ENCODE data around the gene VPS13D.
"Not testable (repeated sequence)": the region's sequence is repeated elsewhere in the genome, so short reads cannot be mapped to it uniquely, and the experiment has no call there.

VPS13D gene

DNA sequence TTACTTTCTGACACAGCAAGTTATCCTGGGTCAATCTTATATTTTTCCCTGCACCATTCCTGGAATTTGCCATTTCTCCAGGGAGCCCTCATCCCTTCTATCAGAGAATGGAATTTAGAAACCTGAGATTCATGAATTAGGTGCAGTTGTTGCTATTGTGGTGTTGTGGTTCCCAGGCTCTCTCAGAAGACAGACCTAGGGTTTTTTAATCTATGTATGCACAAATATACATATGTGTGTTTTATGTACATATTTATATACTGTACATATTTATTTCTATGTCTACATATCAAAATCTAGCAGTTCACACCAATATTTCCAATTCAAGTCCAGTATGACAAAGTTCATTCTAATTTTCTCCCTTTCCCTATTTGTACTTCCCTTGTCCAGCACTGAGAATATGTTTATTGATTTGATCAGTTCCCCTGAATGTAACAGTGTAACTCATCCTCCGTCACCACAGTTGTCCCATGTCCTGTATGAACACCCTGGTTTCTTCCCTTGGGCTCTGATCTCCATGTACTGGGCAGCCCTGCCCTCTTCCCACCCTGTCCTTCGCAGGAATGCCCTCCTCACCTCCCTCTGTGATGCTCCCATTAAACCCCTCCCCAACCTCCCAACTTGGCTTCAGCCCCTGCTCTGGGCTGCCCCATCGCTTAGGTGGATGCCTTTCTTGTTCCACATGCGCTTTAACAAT lies 145.5 kb downstream of the VPS13D start:
- DNase-seq, result no peak

DNA sequence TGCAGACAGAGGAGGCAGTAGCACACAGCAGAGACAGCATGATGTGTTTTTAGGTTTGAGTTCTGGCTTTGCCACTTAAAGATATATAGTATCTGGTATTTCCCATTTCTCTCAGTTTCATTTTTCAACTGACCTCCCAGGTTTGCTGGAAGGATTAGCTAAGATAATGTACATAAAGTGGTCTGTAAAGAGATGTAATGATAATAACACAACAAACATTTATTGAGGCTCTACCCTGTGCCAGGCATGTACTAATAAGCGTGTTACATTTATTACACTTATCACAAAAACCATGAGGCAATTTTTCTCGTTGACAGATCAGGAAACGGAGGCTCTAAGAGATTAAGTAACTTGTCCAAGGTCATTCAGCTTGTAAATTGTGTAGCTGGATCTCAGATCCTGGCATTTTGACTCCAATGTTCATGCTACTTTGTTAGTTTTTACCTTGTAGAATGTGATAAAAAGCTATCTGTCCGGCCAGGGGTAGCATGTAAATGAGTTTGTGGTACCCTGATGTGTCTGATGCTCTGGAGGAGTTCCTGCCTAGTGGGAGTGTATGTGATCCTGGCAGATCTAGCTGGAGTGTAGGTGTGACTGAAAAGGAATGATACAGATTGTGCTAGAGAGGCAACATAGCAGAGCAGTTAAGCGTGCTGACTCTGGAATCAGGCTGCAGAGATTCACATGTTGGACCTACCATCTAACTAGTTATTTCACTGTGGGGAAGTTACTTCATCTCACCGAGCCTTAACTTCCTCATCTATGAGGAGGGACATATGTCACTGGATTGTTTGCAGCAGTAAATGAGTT lies 146.6 kb downstream of the VPS13D start:
- no peak for DNase-seq

DNA sequence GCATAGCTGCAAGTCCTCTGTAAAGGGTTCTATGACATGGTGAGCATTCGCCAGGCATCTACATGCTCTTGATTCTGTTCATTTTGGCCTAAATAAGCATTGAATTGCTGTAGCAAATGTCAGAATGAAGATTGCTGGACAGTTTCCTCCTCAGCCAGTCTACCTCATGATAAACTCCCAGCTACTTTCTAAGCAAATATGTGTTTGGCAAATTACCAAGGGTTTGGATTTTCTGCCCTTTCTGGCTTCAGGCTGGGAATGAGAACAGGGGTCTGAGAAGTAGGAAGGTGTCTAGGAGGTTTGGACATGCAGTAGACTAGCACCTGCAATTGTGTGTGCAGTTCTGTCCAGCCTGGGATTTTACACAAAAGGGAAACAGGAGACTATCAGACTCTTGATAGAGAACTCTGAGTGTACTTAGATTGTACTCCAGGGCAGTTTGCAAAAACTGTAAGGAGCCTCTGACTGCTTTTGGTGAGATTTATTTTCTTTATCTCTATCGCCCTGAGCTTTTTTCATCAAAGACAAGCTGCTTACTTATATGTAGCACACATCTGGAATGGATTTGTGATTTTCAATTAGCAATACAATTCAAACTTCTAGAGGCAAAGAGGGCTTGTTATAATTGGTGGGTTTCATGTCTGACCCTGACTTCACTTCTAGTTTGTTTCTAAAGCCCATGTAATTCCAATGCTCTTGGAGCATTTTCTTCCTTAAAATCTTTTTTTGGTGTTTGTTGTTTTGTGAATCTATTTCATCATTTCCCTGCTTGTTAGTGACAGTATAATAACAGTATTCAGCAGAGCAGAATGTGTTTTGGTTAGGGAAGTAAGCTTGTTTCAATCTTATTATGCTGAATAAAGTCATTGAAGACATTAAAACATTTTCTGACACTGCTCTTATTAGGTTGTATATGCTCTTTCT lies 150.8 kb downstream of the VPS13D start:
- no peak for DNase-seq

DNA sequence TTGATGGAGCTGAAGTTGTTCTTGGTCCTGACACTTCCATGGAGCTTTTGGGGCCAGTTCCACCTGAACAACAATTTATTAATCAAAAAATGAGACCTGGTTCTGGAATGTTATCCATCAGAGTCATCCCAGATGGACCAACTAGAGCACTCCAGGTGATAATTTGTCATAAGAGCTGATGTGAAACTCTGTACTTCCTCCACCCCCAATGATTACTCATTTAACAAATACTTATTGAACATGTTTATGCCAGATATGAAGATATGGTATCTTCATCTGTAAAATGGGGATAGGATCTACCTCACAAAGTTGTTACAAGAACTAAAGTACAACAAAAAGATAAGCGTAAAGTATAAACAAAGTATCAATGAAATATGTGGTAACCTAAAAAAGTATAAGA lies 153.2 kb downstream of the VPS13D start:
- DNase-seq, result no peak

DNA sequence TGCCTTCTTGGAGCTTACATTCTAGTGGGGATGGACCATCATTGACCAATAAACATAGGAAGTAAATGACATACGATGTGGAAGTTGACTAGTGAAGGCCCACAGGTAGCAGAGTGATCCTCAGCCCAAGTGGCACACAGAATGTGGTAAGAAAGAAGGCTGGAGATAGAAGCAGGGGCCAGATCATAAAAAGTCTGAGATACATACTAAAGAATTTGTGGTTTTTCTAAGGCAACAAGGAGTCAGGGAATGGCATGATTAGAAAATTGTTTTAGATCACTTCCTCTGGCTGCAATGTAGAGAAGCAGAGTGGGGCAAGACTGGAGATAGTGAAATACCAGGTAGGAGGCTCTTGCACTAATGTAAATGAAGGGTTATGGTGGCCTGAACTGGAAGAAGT lies 154.0 kb downstream of the VPS13D start:
- no peak for DNase-seq

DNA sequence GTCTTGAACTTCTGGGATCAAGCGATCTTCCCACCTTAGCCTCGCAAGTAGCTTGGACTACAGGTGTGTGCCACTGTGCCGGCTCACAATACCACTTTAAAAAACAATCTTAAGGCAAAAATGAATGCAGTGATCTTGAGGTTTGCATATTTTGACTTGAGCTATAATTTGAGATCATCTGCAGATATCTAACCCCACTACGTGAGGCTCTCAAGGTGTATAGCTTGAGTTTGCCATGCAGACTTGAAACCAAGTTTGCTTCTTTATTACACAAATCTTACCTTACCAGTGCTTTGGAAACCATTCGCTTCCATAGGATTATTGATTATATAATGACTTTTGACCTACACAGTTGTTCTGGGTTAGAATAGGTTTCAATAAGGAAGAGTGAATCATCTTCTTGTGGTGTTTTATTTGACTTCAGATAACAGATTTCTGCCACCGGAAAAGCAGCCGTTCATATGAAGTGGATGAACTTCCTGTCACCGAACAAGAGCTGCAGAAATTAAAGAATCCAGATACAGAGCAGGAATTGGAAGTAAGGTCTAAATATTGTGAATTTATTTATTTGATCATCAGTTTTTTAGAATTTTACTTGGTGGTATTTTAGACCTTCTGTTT lies 155.1 kb downstream of the VPS13D start:
- DNase-seq, result no peak

DNA sequence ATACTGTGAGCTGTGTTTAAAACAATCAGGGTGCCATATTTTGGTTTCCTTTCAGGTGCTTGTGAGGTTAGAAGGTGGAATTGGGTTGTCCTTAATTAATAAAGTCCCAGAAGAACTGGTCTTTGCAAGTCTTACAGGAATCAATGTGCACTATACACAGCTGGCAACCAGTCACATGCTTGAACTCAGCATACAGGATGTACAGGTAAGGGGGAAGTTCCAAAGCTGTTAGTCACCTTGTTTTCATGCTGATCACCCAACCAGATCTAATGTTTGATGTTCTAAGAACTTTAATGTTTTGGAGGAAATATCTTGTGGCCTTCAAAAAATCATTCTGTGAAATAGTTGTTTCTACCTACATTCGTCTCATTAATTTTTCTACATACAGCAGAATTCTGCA lies 156.3 kb downstream of the VPS13D start:
- DNase-seq, result no peak

DNA sequence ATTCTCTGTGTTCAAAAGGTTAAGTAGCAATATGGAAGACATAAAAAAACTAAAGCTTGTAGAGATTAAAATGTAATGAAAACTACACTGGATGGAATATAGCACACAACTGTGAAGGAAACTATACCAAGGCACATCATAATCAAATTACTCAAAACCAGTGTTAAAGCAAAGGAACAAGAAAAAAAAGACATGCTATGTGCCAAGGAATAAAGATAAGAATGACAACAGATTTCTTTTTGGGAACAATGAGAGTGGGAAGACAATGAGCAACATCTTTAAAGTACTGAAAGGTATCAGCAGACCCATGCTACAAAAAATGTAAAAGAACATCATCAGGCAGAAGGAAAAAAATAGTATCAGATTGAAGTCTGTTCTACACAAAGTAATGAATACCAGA lies 157.8 kb downstream of the VPS13D start:
- DNase-seq, result no peak

DNA sequence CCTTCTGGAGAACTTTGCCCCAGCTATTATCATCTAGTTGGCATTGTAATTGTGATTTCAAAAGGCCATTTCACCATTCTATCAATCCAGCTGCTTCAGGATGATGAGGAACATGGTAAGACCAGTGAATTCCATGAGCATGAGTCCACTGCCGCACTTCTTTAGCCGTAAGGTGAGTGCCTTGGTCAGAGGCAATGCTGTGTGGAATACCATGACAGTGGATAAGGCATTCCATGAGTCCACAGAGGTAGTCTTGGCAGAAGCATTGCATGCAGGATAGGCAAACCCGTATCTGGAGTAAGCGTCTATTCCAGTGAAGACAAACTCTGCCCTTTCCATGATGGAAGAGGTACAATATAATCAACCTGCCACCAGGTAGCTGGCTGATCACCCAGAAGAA lies 160.5 kb downstream of the VPS13D start:
- DNase-seq, result not testable (repeated sequence)

DNA sequence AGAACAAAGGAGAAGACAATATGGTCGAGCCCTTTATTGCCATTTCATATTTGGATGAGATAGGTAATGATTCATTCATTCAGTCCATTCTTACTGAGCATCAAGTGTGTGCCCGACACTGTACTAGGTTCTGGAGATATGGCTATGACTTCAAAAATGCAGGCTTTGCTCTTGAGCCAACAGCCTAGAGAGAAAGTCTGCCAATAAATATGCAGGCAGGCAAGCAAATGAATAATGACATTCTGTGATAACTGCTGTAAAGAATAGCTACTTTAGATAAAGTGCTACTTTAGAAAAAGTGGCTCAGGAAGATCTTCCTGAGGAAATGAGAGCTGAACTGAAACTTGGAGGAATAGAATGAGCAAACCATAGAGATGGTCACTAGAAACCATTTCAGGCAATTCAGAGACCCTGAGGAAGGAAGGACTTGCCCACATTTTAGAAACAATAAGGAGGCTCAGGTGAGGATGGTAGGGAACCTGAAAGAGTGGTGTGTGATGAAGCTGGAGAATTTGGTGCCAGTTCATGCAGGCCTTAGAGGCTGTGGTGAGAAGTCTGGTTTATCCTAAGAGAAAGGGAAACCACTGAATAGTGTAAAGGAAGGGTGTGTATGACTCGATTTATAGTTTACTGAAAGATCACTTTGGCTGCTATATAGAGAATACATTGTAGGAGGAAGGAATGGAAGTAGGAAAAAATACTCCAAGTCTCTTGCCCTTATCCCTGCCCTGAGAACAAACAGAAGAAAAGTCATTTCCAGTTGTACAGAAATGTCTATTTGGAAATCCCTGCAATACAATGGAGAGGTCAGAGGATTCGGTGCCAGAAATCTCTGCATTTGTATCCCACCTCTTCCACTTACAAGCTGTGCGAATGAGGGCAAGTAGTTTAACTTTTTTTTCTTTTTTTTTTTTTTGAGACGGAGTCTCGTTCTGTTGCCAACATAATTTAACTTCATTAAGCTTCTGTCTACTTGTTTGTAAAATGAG lies 167.9 kb downstream of the VPS13D start:
- no peak for DNase-seq

DNA sequence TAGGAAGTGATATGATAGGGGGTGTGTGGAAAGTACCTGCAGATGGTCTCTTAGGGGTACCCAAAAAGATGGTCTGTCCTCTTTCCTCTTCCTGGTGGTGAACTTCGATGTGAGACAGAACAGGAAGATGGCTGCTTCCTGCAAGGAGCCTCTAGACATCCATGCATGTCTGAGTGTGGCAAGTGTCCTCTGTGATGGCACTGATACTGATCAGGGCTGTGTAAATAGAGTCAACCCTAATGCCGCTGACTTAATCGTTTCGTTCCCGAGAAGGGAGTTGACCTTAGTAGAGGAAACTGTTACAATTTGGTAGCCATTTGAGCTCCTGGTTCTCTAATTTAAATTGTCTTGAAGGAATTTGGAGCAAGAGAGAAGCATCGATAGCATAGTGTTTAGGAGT lies 168.6 kb downstream of the VPS13D start:
- no peak for DNase-seq

DNA sequence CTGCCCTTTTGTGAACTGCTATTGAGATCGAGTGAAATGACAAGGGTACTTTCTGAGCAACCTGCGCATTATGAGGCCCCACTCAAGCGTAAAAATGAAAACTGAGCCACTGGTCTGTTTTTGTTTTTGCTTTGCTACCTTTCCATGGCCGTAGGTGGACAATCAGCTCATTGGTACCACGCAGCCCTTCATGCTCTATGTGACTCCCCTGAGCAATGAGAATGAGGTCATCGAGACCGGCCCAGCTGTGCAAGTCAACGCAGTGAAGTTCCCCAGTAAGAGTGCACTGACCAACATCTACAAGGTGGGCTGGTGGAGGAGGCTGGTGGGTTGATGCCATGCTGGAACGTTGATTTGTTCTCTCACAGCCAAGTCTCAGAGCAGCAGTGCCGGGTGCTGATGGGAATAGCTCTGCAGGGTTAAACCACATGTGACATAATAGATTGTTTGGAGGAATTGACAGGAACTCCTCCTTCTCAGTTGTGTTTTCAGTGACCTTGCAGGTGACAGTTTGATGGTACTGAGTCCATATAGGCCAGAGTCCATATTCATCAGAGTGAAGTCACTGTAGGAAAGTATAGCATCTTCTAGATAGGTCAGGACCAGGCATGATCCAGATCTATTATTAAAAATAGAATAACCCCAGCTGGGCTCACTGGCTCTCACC lies 170.3 kb downstream of the VPS13D start:
- DNase-seq, result no peak

DNA sequence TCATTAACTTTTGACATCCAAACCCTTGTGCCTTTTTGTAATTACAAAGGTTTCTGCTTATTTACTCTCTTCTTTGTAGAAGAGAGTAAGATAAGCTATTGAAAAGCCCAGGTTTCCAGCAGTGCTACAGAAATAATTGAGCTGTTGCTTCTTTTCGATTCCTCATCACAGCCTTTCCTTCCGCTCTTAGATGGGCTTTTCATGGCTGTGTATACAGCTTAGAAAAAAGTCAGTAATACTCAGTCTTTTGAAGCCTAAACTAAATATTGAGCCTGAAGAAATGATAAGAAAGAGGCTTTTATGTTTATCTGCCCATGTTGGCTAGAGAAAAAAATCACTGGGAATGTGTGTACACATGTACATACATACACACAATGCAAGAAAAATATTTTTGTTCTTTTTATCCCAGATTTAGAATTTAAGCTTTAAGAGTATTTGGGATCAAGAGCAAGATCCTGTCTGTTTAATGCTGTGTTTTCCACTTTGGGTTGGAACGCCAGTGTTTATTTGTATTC lies 172.4 kb downstream of the VPS13D start:
- no peak for DNase-seq

DNA sequence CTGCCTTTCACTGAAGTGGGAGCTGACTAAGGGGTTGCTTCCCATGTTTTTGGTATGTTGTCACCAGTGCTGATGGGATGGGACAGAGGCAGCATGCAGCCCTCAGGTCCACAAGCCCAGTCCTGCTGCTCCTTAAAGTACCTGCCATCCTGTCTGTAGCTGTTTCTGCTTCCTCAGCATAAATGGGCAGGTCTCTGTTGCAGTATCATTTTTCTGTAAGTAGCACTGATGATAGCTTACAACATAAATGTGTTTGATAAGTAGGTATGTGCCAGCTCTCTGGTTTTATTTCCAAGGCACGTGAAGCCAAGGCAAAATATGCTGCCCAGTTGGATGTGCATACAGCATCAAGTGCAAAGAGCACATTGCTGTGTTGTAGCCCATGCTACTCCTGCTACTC lies 173.0 kb downstream of the VPS13D start:
- no peak for DNase-seq

DNA sequence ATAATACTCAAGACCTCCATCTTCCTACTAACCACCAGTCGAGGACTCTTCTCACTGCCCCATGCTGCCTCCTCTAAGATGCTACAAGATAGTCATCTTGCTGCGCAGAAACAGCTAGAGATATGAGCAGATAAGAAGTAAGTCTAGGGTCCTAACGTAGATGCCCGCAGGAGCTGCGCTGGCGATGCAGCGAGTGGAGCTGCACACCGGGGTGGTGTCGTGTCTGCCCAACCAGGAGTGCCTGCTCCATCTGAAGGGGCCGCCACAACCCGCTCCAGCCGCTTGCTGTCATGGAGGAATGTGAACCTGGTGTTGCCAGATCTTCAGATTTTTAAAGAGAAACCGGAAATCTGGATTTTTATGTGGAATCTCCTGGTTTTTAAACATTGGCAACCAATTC lies 175.1 kb downstream of the VPS13D start:
- no peak for DNase-seq

DNA sequence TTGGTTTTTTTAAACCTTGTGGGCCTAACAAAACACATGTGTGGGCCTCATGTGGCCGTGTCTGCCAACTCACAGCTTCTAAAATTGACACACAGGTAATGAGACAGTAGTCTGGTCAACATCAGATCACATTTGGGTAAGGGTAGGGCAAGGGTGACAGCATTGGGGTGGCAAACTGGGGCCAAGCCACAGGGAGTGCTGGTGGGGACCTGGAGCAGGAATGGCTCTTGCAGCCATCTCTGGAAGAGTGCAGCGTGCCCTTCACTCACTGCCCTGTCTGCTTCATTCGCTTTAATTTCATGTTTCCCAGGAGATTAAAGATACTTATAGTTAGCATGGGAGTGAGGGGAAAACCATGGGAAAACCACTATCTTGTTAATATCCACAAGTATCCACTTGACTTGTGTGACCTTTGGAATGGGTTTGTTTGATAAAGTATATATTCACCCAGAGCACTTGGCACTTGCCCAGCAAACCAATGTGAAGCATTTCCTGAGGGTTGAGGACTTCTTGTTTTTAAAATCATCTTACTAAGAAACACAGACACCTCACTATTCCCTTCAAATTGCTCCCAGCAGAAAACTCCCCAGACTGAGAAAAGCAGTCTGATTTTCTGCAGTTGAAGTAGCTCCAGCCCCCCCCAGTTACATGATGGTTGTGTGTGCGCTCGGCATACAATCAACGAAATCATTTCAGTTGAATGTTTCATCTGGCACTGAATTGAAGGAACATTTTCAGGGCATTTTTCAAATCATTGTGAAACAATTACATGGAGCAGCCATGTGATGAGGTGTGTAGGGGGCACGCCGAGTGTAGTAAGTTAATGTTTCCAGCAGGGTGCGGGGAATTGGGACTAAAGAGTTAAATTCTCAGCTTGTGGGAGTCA lies 175.7 kb downstream of the VPS13D start:
- DNase-seq, result no peak

DNA sequence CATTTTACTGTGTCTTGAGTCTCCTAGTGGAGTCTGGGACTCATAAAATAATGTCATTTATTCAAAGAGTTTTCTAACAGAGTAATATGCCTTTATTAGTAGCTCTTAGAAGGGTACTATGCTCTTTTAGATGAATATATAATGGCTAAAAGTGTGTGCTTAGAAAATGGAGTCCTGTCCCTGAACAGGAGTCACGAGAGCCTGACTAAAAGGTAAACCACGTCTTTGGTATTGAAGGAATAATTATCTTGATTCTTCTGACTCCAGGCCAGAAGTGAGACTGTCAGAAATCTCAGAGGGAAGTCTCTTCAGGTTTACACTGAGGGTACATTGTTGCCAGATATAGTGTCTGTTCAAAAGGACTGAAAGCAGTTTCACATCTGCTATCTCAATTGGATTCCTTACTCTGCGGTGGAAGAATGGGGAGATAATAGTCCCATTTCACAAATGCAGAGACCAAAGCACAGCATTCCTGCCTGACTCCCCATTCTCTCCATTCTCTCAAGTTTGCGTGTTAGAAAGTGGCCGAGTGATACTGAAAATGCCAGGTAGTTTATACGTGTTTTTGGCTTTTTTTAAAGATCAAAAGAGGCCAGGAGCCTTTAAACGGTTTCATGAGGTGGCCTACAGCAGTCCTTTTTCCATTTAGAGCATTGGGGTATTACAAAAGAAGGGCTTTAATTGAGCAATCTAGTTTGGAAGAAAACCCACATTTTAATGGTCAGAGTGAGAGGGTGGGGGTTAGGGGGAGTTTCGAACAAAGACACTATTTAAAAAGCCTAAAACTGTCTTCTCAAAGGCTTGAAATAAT lies 176.6 kb downstream of the VPS13D start:
- no peak for DNase-seq

DNA sequence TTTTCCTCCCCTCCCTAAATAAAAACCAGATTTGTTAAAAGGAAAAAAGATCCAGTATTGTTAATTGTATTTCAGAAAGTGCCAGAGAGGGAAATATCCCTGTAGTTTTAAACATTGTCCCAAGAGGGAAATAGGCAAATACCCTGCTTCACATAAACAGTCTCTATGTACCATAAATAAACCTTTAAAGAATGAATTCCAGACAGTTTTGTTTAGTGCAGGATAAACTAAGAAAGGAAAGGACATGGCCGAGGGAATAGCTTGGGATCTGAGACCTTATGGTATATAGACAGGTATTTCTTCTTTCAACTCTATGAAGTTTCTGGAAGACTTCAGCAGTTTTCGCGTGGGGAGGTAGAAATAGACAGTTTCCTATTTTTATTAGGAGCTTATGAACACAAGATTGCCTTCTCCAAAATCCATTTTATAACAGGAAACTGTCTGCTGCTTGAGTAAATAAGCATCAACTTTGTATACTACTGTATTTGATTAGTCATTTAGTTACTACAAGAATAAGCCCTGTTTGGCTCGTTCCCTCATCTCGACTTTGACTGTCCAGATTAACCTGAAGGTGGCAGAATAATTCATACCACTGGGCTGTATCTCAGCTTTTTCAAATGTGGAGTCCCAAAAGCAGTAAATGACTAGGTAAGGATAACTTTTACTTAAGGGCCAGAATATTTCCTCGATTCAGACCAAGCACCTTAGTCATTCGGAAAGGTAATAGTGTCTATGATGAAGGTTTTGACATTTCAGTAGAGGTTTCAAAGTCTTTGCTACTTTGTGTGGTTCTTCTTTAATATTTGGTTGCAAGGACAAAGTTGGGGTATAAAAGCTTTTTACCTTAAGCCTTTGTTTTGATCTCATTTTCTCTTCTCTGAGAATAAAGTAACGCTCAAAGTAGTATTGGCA lies 177.5 kb downstream of the VPS13D start:
- DNase-seq, result no peak
